WTC11 (cell line): ENCODE measurements around the gene GPR143.

Source experiments
- ATF3 ChIP-seq: sonication (generic); formaldehyde crosslinking; conservative IDR thresholded peaks from 2 replicates; pipeline ENCODE4 v1.8.1; 2022; ENCODE audit warnings: mild to moderate bottlenecking, missing genetic modification reagents
- CBFB ChIP-seq: sonication (generic); formaldehyde crosslinking; IDR thresholded peaks from 2 replicates; pipeline ENCODE4 v1.8.1; 2022; ENCODE audit warnings: mild to moderate bottlenecking, low read depth, missing genetic modification reagents
- CTCF ChIP-seq: fragments of 200-600 bp; IDR thresholded peaks from 2 replicates; pipeline ENCODE4 v1.8.0; 2022; ENCODE audit warnings: antibody characterized with exemption
- E2F5 ChIP-seq: sonication (generic); formaldehyde crosslinking; IDR thresholded peaks from 2 replicates; pipeline ENCODE4 v1.8.1; 2022; ENCODE audit warnings: mild to moderate bottlenecking, moderate library complexity, missing genetic modification reagents
- ELF4 ChIP-seq: sonication (generic); formaldehyde crosslinking; IDR thresholded peaks from 2 replicates; pipeline ENCODE4 v1.8.1; 2022; ENCODE audit warnings: low read depth, mild to moderate bottlenecking, moderate library complexity, missing genetic modification reagents
- ESRRA ChIP-seq: sonication (generic); formaldehyde crosslinking; IDR thresholded peaks from 2 replicates; pipeline ENCODE4 v1.8.1; 2022; ENCODE audit warnings: mild to moderate bottlenecking, missing genetic modification reagents, borderline replicate concordance
- FOXJ3 ChIP-seq: sonication (generic); formaldehyde crosslinking; IDR thresholded peaks from 2 replicates; pipeline ENCODE4 v1.9.0; 2021; ENCODE audit warnings: missing genetic modification reagents, mild to moderate bottlenecking, borderline replicate concordance
- FOXP1 ChIP-seq: sonication (generic); formaldehyde crosslinking; IDR thresholded peaks from 2 replicates; pipeline ENCODE4 v1.8.0; 2022; ENCODE audit warnings: missing genetic modification reagents, mild to moderate bottlenecking, moderate library complexity, borderline replicate concordance
- IRF2 ChIP-seq: sonication (generic); formaldehyde crosslinking; IDR thresholded peaks from 2 replicates; pipeline ENCODE4 v1.8.0; 2022; ENCODE audit warnings: low read depth, missing genetic modification reagents, borderline replicate concordance
- NR1H2 ChIP-seq: sonication (generic); formaldehyde crosslinking; IDR thresholded peaks from 2 replicates; pipeline ENCODE4 v1.9.0; 2021; ENCODE audit warnings: mild to moderate bottlenecking, moderate library complexity, missing genetic modification reagents
- USF2 ChIP-seq: sonication (generic); formaldehyde crosslinking; IDR thresholded peaks from 2 replicates; pipeline ENCODE4 v1.8.1; 2023; ENCODE audit warnings: mild to moderate bottlenecking, missing genetic modification reagents, moderate library complexity
- ZNF219 ChIP-seq: sonication (generic); formaldehyde crosslinking; IDR thresholded peaks from 2 replicates; pipeline ENCODE4 v1.8.0; 2023; ENCODE audit warnings: missing genetic modification reagents, mild to moderate bottlenecking, borderline replicate concordance
- ZNF416 ChIP-seq: fragments of 250-450 bp; sonication (Bioruptor Pico); IDR thresholded peaks from 2 replicates; pipeline ENCODE4 v1.9.0; 2021; ENCODE audit warnings: mild to moderate bottlenecking, inconsistent platforms

GRCh38 chrX:9707306-9708033 is 58.2 kb downstream of the GPR143 start:
- no peak for TF ChIP-seq FOXJ3 (CRISPR knock-in tag)
- TF ChIP-seq ZNF416 (CRISPR knock-in tag), result no peak
- TF ChIP-seq ZNF219 (CRISPR knock-in tag), result no peak
- no peak for TF ChIP-seq NR1H2
- TF ChIP-seq CTCF, result no peak
- no peak for TF ChIP-seq FOXP1
- TF ChIP-seq E2F5, result no peak
- TF ChIP-seq USF2, result no peak
- no peak for TF ChIP-seq CBFB
- TF ChIP-seq ELF4 (CRISPR knock-in tag), result no peak
- TF ChIP-seq ATF3 (CRISPR knock-in tag), result no peak
- TF ChIP-seq ESRRA (CRISPR knock-in tag), result no peak
- no peak for TF ChIP-seq IRF2 (CRISPR knock-in tag)
